ENCODE measurements around the gene SLC5A7.

SLC5A7 gene

GRCh38 chr2:107986278-107987217, at the start of gene SLC5A7:
SLC5A7 (plus strand) TSS chr2:107986524; CDS start chr2:107988156, 1,632 bp downstream.
- DNase-seq (ENCODE audit: low read depth in 4 of 4, low spot score in 1 of 4): no peak

GRCh38 chr2:107961395-107961794, 24.9 kb upstream of the SLC5A7 start:
- no peak for DNase-seq (ENCODE audit: low read depth in 4 of 4, low spot score in 1 of 4)

- DNase-seq (ENCODE audit: low read depth in 4 of 4, low spot score in 1 of 4): no peak
Observed at GRCh38 chr2:107964185-107964584, 22.1 kb upstream of the SLC5A7 start.

- DNase-seq (ENCODE audit: low read depth in 4 of 4, low spot score in 1 of 4): no peak
Observed at GRCh38 chr2:107984707-107985106, 1.6 kb upstream of the SLC5A7 start.

GRCh38 chr2:107988108-107988507, 1.8 kb downstream of the SLC5A7 start:
- DNase-seq (ENCODE audit: low read depth in 4 of 4, low spot score in 1 of 4): no peak

- no peak for DNase-seq (ENCODE audit: low read depth in 4 of 4, low spot score in 1 of 4)
Observed at GRCh38 chr2:107989445-107989844, 3.1 kb downstream of the SLC5A7 start.

GRCh38 chr2:107990718-107991117, 4.4 kb downstream of the SLC5A7 start:
- no peak for DNase-seq (ENCODE audit: low read depth in 4 of 4, low spot score in 1 of 4)

GRCh38 chr2:107992069-107992468, 5.7 kb downstream of the SLC5A7 start:
- no peak for DNase-seq (ENCODE audit: low read depth in 4 of 4, low spot score in 1 of 4)

- DNase-seq (ENCODE audit: low read depth in 4 of 4, low spot score in 1 of 4): no peak
Observed at GRCh38 chr2:107999158-107999557, 12.8 kb downstream of the SLC5A7 start.

GRCh38 chr2:108010912-108011591, 24.7 kb downstream of the SLC5A7 start:
- DNase-seq (ENCODE audit: low read depth in 4 of 4, low spot score in 1 of 4): no peak

- no peak for DNase-seq (ENCODE audit: low read depth in 4 of 4, low spot score in 1 of 4)
Observed at GRCh38 chr2:108013305-108013704, 27.0 kb downstream of the SLC5A7 start.

- no peak for DNase-seq (ENCODE audit: low read depth in 4 of 4, low spot score in 1 of 4)
Observed at GRCh38 chr2:108022628-108023027, 36.3 kb downstream of the SLC5A7 start.

GRCh38 chr2:108023776-108024175, 37.5 kb downstream of the SLC5A7 start:
- no peak for DNase-seq (ENCODE audit: low read depth in 4 of 4, low spot score in 1 of 4)

- no peak for DNase-seq (ENCODE audit: low read depth in 4 of 4, low spot score in 1 of 4)
Observed at GRCh38 chr2:108026092-108026794, 39.9 kb downstream of the SLC5A7 start.

GRCh38 chr2:108029496-108029895, 43.2 kb downstream of the SLC5A7 start:
- no peak for DNase-seq (ENCODE audit: low read depth in 4 of 4, low spot score in 1 of 4)

- DNase-seq (ENCODE audit: low read depth in 4 of 4, low spot score in 1 of 4): no peak
Observed at GRCh38 chr2:108029912-108030311, 43.6 kb downstream of the SLC5A7 start.

- DNase-seq (ENCODE audit: low read depth in 4 of 4, low spot score in 1 of 4): no peak
Observed at GRCh38 chr2:108031471-108031941, 45.2 kb downstream of the SLC5A7 start.

GRCh38 chr2:108034843-108035242, 48.5 kb downstream of the SLC5A7 start:
- DNase-seq (ENCODE audit: low read depth in 4 of 4, low spot score in 1 of 4): no peak

- DNase-seq (ENCODE audit: low read depth in 4 of 4, low spot score in 1 of 4): no peak
Observed at GRCh38 chr2:108048752-108049151, 62.4 kb downstream of the SLC5A7 start.

- DNase-seq (ENCODE audit: low read depth in 4 of 4, low spot score in 1 of 4): no peak
Observed at GRCh38 chr2:108058576-108059137, 72.3 kb downstream of the SLC5A7 start.

GRCh38 chr2:108061439-108062042, 75.2 kb downstream of the SLC5A7 start:
- DNase-seq (ENCODE audit: low read depth in 4 of 4, low spot score in 1 of 4): no peak

Measured in stimulated activated CD4-positive, alpha-beta T cell treated with anti-CD3 and anti-CD28 coated beads, Interleukin-1b, Interleukin-23, amount 100 ng/mL, for 24 hours (primary cell).